OCI-LY7 (cell line): ENCODE measurements around the gene GATA1.

Experiments used
- CTCF ChIP-seq: fragments of 200-600 bp; sonication (generic); conservative IDR thresholded peaks from 2 replicates; pipeline ENCODE4 v1.5.1; 2014; ENCODE audit warnings: mild to moderate bottlenecking, antibody characterized with exemption, low read length, moderate library complexity, mixed read lengths
- EZH2phosphoT487 ChIP-seq: fragments of 200-600 bp; sonication (generic); IDR thresholded peaks from 2 replicates; pipeline ENCODE4 v1.6.1; 2018; ENCODE audit warnings: low read depth, borderline replicate concordance, mild to moderate bottlenecking, mixed run types, antibody characterized with exemption, low read length, moderate library complexity, mixed read lengths

GRCh38 chrX:48835524-48836329 lies 49.3 kb downstream of the GATA1 start, which contains the start of gene PCSK1N:
- TF ChIP-seq CTCF (no peak), EZH2phosphoT487 (no peak)
